HG03378 (cell line): Measurements from ENCODE around the gene MAFG.

Experiments used
- ATAC-seq: cut with Tn5 transposase; IDR thresholded peaks from one replicate; pipeline ENCODE4 v1.9.1; 2021; ENCODE audit warnings: mild to moderate bottlenecking, moderate library complexity; ENCODE audit not compliant: unreplicated experiment

The MAFG gene

DNA sequence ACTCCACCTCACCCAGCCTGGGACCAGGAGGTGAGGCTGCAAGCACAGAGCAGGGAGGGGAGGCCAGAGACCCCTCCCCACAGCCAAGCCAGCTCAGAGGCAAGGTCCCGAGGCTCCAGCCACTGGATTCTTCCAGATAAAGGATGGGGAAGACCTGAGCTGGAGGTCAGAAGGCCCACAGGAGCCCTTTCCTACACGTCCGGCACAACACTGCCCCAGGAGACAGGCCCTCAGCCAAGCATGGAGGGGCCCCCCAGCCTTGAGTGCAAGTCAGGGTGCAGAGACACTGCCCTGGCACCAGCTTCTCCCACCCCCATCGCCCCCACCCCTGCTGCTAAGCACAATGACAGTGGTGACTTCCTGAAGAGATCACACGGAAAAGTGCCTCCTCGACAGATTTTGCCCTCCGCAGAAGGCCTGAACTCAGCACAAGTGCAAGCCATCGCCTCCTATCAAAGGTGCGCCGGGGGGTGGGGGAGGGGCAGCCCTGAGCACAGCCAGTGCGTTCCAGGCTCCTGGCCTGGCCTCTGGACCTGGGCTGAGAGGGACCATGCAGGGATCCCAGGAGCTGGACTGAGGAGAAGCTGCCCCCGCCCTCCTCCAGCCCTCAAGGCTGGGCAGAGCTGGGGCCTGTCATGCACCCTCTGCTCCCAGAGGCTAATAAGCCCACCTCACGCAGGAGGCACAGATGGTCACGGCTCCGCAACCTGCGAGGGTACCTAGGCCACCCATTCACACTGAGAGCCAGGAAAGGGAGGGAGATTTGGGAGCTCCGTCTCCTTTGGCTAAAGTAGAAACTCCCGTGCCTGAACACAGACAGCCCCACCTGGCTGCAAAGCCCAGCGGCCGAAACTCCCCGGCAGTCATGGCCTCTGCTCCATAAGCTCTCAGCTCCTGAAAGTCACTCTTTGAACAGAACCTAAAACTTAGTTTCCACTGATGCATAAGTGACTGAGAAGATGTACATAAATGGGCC lies 2.7 kb downstream of the MAFG start:
- ATAC-seq = no peak

GRCh38 chr17:81923302-81924260 lies 4.0 kb downstream of the MAFG start:
- ATAC-seq = no peak

DNA sequence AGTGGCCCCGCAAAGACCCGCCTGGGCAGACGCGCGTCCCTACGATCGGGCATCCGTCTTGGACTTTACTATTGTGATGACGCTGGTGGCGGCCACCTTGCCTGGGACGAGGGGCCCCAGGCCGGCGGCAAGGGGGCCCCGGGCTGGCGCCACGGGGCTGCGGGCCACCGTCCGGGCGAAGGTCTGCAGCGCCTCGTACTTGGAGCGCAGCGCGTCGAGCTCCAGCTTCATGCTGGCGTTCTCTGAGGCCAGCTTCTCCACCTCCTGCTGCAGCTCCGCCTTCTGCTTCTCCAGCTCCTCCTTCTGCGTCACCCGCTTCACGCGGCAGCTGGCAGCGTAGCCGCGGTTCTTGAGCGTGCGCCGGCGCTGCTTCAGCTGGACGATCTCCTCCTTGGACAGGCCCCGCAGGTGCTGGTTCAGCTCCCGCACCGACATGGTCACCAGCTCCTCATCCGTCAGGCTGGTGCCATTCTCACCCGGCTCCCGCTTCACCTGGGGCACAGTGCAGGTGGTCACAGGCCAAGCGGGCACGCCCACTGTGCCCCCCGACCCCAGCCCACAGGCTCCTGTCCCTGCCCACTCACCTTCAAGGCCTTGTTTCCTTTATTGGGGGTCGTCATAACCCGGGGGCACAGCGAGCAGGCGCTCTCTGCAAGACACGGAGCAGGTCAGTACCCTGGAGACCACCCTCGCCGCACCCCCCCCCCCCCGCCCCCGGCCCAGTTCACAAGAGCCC lies 4.8 kb downstream of the MAFG start:
- no peak for ATAC-seq

GRCh38 chr17:81921996-81922565 lies 5.5 kb downstream of the MAFG start:
- ATAC-seq = no peak

- ATAC-seq = no peak
These were observed 6.0 kb downstream of the MAFG start for GRCh38 chr17:81921537-81921862.

DNA sequence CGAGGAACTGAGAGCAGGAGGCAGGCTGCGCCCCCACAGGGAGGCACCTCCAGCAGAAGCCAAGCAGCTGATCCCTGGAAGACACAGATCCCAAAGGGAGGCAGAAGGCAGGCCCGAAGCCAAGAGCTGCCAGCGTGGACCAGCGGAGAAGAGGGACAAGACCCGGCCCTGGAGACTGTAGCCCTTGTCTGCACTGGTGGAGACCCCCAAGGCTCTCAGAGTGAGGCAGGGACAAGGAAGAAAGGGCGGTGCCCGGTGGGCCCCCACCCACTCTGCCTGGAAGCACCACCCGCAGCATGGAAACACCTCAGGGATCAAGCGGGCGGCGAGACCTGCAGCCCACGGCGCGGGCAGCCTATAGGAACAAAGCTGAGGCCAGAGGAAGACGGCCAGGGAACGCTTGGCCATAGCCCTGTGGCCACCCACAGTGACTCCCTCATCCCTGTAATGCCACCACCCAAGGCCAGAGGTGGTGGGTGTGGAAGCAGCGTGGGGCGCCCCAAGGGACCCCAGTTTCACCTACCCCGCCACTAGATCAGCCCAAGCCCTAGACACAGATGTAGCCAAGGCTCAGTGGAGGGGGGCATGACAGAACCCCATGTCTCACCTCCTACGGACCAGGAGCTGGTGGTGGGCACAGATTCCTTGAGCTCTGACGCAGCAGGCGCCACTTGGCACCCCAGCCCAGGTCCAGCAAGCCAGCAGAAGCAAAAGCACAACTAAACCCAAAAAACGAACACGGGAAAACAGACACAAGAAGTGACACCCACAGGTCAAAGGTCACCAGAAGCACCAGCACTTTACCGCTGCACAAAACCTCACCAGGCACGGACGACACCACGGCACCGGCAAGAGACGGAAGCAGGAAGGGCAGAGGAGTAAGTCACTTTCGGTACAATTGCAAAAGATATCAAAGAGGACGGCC lies 6.7 kb downstream of the MAFG start:
- no peak for ATAC-seq

DNA sequence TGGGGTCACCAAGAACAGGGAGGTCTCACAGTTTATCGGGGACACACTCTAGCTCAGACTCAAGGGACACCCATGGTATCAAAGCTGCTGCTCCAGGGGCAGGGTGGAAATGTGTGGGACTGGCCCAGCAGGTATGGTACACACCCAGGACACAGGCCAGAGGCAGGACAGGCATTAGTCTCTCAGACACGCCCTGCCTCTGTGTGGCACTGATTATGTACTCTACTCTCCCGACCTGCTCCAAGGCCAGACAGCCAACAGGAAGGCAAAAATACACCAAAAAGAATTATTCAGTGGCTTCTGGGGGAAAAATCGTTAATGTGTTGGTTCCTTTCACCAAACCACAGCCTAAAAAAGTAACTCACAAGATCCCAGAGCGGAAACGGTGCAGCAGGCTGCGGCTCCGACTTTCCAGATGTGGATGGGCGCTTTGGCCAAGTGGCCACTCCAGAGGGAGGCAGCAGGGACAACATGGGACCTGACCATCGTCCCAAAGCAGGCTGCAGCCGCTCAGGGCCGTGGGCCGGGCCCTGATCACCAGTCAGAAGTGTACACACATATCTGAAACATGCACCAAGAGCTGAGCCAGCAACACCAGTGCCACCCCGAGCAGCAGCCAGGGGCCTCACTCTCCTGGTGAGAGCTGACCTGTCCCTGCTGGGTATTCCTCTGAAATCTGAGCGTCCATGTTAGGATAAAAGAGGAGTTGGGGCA lies 8.5 kb downstream of the MAFG start:
- no peak for ATAC-seq

GRCh38 chr17:81918333-81918669 lies 9.2 kb downstream of the MAFG start:
- ATAC-seq = peak; percentile 34

GRCh38 chr17:81917565-81918332 lies 9.8 kb downstream of the MAFG start, which contains the start of gene SIRT7:
Gene SIRT7 (minus strand): TSS chr17:81918176. CDS start chr17:81918131, 45 bp downstream.
- ATAC-seq = peak; percentile 41

DNA sequence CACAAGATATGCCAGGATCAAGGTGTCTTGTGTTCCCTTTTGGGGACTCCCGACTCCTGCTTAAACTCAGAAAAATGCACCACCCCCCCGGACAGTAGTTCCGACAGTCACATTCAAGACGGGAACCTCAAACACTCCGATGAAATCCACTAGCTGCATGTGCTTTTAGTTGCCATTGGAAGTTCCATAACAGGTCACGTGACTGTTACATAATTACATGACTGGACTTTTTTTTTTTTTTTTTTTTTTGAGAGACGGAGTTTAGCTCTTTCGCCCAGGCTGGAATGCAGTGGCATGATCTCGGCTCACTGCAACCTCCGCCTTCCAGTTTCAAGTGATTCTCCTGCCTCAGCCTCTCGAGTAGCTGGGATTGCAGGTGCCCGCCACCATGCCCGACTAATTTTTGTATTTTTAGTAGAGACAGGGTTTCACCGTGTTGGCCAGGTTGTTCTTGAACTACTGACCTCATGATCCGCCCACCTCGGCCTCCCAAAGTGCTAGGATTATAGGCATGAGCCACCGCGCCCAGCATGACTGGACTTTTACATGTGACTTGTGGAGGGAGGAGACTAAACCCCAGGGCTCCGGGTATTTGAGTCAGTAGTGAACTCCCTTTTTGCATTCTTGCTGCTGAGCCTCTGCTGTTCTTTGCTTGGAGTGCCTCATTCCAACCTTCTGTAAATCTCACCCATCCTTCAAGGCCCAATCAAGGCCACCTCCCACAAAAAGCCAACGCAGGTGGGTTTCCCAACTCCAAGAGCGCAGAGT lies 11.1 kb downstream of the MAFG start:
- no peak for ATAC-seq

DNA sequence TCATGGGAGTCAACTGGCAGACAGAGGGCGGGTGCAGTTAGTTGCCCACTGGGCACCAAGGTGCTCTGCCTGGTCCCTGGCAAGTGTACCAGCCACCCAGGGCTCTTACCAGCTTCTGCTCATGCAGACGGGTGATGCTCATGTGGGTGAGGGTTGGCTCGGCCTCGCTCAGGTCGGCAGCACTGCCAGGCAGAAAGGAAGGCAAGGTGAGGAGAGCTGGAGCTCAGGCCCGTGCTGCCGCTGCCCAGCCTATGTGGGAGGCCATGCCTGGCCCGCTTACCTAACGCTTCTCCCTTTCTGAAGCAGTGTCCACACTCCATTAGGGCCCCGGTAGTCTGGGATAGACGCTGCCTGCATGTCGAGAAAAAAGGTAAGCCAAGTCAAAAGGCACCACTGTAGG lies 12.2 kb downstream of the MAFG start:
- no peak for ATAC-seq

DNA sequence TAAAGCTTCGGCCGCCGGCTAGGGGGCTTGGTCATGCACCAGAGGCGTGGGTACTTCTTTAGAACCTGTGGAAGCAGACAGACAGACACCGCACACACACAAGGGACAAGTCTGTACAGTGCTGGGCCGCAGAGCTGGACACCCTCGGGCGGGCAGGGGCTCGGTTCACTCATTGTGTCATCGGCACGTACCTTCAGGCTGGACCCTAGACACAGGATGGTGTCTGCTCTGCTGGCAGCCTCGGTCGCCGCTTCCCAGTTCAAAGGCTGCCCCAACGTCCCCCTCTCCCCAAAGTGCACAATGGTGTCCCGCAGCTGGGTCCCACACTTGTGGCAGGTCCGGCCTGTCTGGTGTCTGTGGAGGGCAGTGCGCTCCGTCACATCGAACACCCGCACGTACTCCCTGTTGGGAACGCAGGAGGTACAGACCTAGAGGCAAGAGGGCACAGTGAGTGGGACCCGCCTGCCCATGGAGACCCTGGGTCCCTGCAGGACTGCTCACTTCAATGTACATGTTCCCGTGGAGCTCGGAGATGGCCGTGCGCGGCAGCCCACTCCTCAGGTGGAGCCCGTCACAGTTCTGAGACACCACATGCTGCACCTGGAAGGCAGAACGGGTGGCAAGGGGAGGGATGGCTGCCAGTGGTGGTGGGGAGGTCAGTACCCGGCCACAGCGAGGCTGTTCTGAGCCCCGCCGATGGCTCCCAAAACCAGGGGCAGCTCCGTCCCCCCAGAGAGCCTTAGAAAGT lies 13.3 kb downstream of the MAFG start:
- ATAC-seq = no peak

GRCh38 chr17:81913394-81914102 lies 14.0 kb downstream of the MAFG start:
- ATAC-seq = no peak

DNA sequence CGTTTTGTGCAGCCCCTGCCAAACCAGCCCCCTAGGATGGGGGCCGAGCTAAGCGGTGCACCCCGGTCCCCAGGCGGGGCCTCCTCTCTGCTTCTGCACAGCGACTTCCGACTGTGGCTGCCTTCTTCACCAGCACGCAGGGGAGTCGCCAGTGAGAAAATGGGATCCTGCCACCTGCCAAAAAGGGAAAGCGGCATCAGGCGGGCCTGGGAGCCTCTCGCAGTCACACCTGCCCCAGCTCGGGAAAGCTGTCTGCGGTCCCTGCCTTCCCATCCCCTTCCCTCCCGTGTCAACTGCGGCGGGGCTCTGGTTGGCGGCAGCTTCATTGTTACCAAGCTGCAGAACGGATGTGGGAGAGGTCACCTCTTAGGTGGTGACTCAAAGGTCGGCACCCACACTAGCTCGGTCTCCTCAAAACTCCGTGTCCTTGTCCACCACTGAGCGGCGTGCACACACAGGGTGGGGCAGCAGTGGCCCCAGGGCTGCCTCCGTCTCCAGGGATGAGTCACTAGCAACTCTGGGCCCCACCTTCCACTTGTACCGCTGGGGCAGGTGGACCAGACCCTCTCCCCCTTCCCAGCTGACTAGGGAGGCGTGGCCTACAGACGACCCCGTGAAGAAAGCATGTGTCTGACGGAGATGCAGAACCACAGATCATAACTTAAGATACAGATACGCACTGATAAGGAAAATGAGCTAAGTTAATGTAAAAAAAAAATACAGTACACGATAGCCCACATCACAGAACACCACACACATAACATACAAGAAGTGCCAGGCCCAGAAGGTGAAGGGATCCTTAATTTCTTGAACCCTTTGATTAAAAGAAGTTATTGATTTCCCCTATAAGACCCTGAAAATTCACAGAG lies 14.9 kb downstream of the MAFG start:
- ATAC-seq = no peak

GRCh38 chr17:81911969-81912368 lies 15.6 kb downstream of the MAFG start:
- no peak for ATAC-seq
